ENCODE measurements around the gene SLC35F6. TPM values are rescaled to one million over a fixed set of nuclear protein-coding genes. Genes with fewer than 3 reads are reported as not detected.

SLC35F6 gene
- total RNA-seq, 1 experiment from 2014 or later: 37.4 TPM

- DNase-seq (ENCODE audit: low spot score): no peak
Measured at GRCh38 chr2:26818255-26818654, 54.2 kb downstream of the SLC35F6 start.

GRCh38 chr2:26818972-26819371, 54.9 kb downstream of the SLC35F6 start:
- no peak for DNase-seq (ENCODE audit: low spot score)

- DNase-seq (ENCODE audit: low spot score): no peak
Measured at GRCh38 chr2:26820932-26821331, 56.8 kb downstream of the SLC35F6 start.

- DNase-seq (ENCODE audit: low spot score): no peak
Measured at GRCh38 chr2:26822877-26823276, 58.8 kb downstream of the SLC35F6 start.

Other genes starting within 250 kb of the SLC35F6 start
- not detected in 2 replicates for gene CIB4, start 122.9 kb upstream of the SLC35F6 start, total RNA-seq (2014; rRNA removed; shearing (Covaris generic))
- gene KCNK3, start 71.6 kb upstream of the SLC35F6 start, total RNA-seq (2014; rRNA removed; shearing (Covaris generic)): 0.12 and 2.1 TPM in 2 replicates
- gene CENPA, start 21.8 kb downstream of the SLC35F6 start, total RNA-seq (2014; rRNA removed; shearing (Covaris generic)): 24.8 and 30.2 TPM in 2 replicates
- 4.5 and 5.0 TPM in 2 replicates for gene DPYSL5, start 83.8 kb downstream of the SLC35F6 start, total RNA-seq (2014; rRNA removed; shearing (Covaris generic))
- gene MAPRE3, start 206.4 kb downstream of the SLC35F6 start, total RNA-seq (2014; rRNA removed; shearing (Covaris generic)): 2.7 and 4.0 TPM in 2 replicates